ACHN (cell line): Measurements from ENCODE around the gene STXBP2.
"Not testable (repeated sequence)": the region's sequence is repeated elsewhere in the genome, so short reads cannot be mapped to it uniquely, and the experiment has no call there.

Source experiments
- DNase-seq: peaks from one replicate; pipeline ENCODE4 v3.0.0-alpha.2; 2015
- in situ Hi-C: cut with HindIII; loops from 2 replicates; pipeline ENCODE4 v1.10.0; 2017; ENCODE audit warnings: low sequenced_read_pairs, low pct_ligation_motif_present, low pct_unique_long_range_greater_than_20kb

Gene STXBP2

GRCh38 chr19:7628589-7629311, 8.2 kb upstream of the STXBP2 start:
- DNase-seq = no peak

GRCh38 chr19:7629347-7630054, 7.4 kb upstream of the STXBP2 start, which contains the start of the genes PET100 and XAB2:
Gene PET100, plus strand, starts transcription at chr19:7629793. Its CDS starts 41 bp downstream, at chr19:7629834.
Gene XAB2, minus strand, starts transcription at chr19:7629545. Its CDS starts 18 bp downstream, at chr19:7629527.
- in situ Hi-C loops = no loop called here
- peak; percentile 97 for DNase-seq

More at GRCh38 chr19:7628589-7629311, 8.2 kb upstream of the STXBP2 start:
- in situ Hi-C loops = no loop called here

- no peak for DNase-seq
- in situ Hi-C loops = no loop called here
Observed at GRCh38 chr19:7631577-7631976, 5.3 kb upstream of the STXBP2 start.

GRCh38 chr19:7632340-7633203, 4.3 kb upstream of the STXBP2 start:
- in situ Hi-C loops = no loop called here

GRCh38 chr19:7633698-7634097, 3.2 kb upstream of the STXBP2 start, which contains the start of gene PCP2:
Gene PCP2, minus strand, starts transcription at chr19:7633719. Its CDS starts 262 bp downstream, at chr19:7633457.
- in situ Hi-C loops = no loop called here

More at GRCh38 chr19:7632340-7633203, 4.3 kb upstream of the STXBP2 start:
- DNase-seq = no peak

GRCh38 chr19:7635670-7636069, 1.2 kb upstream of the STXBP2 start:
- in situ Hi-C loops = no loop called here
- no peak for DNase-seq

More at GRCh38 chr19:7633698-7634097, 3.2 kb upstream of the STXBP2 start, which contains the start of gene PCP2:
- no peak for DNase-seq

GRCh38 chr19:7636317-7636690, 606 bp upstream of the STXBP2 start:
- in situ Hi-C loops = no loop called here
- no peak for DNase-seq

- peak; percentile 16 for DNase-seq
- in situ Hi-C loops = no loop called here
Observed at GRCh38 chr19:7637374-7638256, 705 bp downstream of the STXBP2 start.

- no peak for DNase-seq
- in situ Hi-C loops = no loop called here
Observed at GRCh38 chr19:7638802-7639465, 2.0 kb downstream of the STXBP2 start.

- in situ Hi-C loops = no loop called here
- DNase-seq = no peak
Observed at GRCh38 chr19:7639863-7640348, 3.0 kb downstream of the STXBP2 start.

- in situ Hi-C loops = no loop called here
- DNase-seq = no peak
Observed at GRCh38 chr19:7640803-7641202, 3.9 kb downstream of the STXBP2 start.

- in situ Hi-C loops = no loop called here
- no peak for DNase-seq
Observed at GRCh38 chr19:7641290-7642276, 4.7 kb downstream of the STXBP2 start.

GRCh38 chr19:7642295-7643030, 5.6 kb downstream of the STXBP2 start:
- in situ Hi-C loops = no loop called here
- no peak for DNase-seq

GRCh38 chr19:7643031-7643415, 6.1 kb downstream of the STXBP2 start:
- DNase-seq = no peak
- in situ Hi-C loops = no loop called here

GRCh38 chr19:7643629-7644549, 7.0 kb downstream of the STXBP2 start:
- DNase-seq, in situ Hi-C loops: not testable (repeated sequence)
